Ureter (tissue), 1 donor: ENCODE measurements around the gene DMTF1. TPM values are rescaled to one million over a fixed set of nuclear protein-coding genes. Genes with fewer than 3 reads are reported as not detected.
"Not testable (repeated sequence)": the region's sequence is repeated elsewhere in the genome, so short reads cannot be mapped to it uniquely, and the experiment has no call there.

Experiments used
- DNase-seq: peaks from one replicate; pipeline ENCODE4 v3.0.0-alpha.2; 2020; ENCODE audit warnings: low spot score
- total RNA-seq: library from RNA; stranded (reverse); gene quantifications from one replicate; pipeline ENCODE4 v1.2.4, GENCODE V29; 2023
- donor health status: DM: yes; HTN: yes; CAD: no.

The DMTF1 gene
- total RNA-seq, 1 donor from 2014 or later: 92.4 TPM

DNA sequence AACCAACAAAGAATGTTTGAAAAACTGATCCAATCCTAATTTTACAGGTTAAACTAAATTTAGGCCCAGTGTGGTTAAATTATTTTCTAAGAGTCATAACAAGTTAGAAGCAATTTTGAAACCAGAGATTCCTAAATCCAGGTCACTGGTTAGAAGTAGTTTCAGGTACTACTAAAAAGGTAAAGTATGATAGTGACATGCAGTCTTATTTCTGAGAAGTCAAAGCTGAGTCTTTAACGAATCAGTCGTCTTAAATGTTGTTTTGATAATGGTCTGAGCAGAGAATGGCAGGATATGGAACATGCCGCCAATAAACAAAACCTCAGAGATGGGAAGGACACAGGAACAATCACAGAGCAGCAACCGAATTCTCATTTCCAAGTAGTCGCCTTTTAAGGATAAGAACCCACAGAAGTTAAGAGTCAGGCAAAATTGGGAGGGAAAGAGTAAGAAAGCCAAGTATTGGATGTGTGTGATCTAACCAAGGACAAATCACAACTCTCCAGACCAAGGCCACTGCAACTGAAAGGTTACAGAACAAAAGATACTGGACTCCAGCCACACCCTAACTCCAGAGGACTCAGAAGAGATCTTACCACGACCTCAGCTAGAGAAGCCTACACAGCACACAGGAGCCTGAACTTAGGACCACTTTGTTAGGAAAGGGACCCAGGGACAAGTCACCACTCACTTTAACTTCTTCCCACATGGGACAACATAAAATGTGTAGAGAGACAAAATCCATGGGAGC is 47.6 kb downstream of the DMTF1 start:
- no peak for DNase-seq

DNA sequence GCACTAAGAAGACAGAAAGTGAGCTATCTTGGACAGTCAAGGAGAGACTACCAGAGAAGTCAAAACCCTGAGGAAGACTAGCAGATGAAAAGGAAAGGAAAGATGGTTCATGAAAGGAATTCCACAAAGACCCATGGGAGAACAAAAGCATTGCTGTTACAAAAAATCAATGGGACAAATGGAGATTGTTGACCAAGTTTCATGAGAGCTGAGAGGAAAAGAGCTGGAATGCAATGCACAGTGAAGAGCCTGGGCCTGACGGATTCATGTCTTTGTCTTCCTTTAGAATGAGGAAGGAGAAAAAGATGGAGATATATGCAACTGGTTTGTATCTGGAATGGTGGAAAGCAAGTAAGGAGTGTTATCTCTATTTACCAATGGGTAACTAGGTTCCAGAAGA is 50.0 kb downstream of the DMTF1 start:
- DNase-seq: no peak

DNA sequence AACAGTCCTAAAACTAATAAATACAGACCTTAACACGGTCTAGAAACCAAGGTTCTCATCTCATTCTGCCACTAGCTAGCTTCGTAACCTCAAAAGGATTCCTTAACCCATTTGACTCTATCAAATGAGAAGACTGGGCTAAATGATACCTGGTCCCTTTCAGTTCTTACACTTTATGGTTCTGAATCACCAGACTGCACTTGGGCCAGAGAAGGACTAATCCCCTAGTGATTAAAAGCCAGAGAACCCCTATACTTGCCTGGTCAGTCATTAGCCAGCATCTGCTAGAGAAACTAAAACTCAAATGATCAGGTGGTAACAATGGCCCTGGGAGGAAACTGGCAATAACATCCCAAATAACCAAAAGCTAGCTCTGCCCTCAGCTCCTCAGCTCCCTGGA is 50.5 kb downstream of the DMTF1 start:
- DNase-seq: no peak

DNA sequence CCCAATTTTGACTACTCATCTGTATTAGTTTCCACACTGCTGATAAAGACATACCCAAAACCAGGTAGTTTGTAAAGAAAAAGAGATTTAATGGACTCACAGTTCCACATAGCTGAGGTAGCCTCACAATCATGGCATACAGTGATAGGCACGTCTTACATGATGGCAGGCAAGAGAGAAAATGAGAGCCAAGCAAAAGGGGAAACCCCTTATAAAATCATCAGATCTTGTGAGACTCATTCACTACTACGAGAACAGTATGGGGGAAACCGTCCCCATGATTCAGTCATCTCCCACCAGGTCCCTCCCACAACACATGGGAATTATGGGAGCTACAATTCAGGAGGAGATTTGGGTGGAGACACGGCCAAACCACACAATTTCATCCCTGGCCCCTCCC is 51.7 kb downstream of the DMTF1 start:
- not testable (repeated sequence) for DNase-seq

DNA sequence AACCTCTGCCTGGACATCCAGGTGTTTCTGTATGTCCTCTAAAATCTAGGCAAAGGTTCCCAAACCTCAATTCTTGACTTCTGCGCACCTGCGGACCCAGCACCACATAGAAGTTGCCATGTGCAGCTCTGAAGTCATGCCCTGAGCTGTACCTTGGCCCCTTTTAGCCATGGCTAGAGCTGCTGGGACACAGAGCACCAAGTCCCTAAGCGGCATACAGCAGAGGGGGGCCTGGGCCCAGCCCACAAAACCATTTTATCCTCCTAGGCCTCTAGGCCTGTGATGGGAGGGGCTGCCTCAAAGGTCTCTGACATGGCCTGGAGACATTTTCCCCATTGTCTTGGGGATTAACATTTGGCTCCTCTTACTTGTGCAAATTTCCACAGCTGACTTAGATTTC is 52.7 kb downstream of the DMTF1 start:
- no peak for DNase-seq

DNA sequence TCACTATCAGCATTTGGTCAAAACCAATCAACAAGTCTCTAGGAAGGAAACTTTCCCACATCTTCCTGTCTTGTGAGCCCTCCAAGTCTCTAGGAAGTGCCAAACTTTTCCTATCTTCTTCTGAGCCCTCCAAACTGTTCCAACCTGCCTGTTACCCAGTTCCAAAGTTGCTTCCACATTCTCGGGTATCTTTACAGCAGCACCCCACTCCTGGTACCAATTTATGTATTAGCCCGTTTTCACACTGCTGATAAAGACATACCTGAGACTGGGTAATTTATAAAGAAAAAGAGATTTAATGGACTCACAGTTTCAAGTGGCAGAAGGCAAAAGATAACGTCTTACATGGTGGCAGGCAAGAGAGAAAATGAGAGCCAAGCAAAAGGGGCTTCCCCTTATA is 53.4 kb downstream of the DMTF1 start:
- not testable (repeated sequence) for DNase-seq

DNA sequence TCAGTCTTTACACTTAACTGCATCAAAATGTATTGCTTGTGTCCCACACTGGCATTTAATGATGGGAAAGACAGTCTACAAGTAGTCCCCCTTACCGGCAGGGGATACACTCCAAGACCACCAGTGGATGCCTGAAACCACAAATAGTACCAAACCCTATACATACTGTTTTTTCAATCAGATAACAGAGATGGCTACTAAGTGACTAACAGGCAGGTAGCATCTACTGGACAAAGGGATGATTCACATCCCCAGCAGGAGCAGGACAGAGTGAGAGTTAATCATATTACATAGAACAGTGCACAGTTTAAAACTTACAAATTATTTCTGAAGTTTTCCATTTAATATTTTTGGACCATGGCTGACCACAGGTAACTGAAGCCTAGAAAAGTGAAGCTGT is 54.1 kb downstream of the DMTF1 start:
- DNase-seq: no peak

DNA sequence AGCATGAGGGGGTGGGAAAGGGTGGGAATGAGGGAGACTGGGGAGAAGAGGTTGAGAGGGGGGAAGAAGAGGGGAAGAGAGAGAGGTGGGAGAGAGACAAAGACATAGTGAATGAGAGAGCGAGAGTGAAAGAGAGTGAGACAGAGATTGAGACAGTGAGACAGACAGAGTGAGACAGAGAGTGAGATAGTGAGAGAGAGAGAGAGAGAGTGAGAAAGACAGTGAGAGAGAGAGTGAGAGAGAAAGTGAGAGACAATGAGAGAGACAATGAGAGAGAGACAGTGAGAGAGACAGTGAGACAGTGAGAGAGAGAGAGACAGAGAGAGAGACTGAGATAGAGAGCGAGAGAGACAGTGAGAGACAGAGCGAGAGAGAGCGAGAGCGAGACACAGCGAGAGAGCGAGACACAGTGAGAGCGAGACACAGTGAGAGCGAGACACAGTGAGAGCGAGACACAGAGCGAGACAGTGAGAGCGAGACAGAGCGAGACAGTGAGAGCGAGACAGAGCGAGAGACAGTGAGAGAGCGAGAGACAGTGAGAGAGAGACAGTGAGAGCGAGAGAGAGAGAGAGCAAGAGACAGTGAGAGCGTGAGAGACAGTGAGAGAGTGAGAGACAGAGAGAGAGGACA is 57.2 kb downstream of the DMTF1 start:
- no peak for DNase-seq

DNA sequence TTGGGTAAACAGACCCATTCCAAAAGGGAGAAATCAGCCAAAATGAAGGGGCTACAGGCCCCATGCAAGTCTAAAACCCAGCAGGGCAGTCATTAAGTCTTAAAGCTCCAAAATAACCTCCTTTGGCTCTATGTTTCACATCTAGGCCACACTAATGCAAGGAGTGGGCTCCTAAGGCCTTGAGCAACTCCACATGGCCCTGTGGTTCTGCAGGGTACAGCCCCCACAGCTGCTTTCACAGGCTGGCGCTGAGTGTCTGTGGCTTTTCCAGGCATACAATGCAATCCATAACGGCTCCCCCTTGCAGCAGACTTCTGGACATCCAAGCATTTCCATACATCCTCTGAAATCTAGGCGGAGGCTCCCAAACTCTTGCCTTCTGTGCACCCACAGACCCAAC is 58.3 kb downstream of the DMTF1 start:
- DNase-seq: no peak

DNA sequence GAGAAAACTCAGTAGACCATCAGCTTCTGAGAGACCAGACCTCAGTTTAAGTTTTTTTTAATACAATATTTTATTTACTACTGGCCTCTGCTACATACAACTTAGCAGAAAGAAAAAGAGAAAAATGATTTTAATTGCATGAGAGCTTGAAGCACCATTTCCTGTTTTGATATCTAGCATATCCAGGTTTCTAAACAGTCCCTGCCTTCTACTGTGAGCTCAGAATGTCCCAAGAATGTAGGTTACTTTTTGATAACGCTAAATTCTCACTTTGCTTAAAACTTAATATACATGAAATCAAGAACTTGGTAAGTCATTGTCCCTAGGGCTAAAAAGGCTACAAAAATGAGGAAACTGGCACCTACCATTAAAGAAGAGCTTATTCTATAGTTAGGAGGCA is 60.2 kb downstream of the DMTF1 start:
- DNase-seq: no peak

DNA sequence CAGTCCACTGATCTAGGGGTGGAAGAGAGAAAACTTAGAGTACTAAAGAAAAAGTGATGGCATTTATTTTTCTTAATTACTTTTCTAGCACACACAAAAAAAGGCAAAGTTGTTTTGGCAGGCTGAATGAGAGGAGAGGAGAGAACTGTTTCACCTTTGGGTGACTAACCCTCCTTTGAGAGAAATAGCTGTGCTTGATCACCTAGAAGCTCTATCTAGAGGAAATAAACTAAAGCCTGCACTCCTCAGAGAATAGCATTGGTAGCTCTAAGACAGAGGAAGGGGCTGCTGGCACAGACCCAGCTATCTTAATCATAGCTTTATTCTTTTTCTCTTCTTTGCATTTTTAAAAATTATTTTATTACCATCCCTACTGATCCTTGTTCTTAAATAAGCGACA is 61.0 kb downstream of the DMTF1 start:
- DNase-seq: no peak

DNA sequence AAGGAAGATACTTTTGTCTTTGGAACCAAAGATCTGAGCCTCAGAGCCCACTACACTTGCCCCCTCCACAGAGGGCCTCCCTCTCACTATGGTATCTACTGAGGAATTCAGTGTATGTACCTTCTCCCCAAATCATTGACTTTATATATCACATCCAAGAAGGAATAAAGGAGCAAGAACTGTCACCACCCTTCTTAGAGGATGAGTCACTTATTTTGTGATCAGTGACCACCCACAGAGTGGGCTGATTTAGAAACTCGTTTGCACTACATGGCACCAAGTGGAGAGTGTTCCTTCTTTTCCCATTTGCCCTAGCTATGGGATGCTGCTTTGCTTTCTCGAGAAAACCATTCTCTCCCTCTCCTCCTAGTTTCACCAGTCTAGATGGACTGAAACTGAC is 61.6 kb downstream of the DMTF1 start:
- DNase-seq: no peak

DNA sequence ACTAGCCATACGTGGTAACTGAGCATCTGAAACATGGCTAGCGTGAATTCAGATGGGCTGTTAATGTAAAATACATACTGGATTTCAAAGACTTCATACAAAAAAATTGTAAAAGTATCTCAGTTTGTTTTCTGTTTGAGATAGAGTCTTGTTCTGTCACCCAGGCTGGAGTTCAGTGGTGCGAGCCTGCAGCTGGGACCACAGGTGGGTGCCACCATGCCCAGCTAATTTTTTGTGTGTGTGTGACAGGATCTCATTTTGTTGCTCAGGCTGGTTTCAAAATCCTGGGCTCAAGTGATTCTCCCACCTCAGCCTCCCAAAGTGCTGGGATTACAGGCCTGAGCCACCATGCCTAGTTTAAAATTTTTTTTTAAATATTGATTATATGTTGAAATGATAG is 62.8 kb downstream of the DMTF1 start:
- DNase-seq: no peak

DNA sequence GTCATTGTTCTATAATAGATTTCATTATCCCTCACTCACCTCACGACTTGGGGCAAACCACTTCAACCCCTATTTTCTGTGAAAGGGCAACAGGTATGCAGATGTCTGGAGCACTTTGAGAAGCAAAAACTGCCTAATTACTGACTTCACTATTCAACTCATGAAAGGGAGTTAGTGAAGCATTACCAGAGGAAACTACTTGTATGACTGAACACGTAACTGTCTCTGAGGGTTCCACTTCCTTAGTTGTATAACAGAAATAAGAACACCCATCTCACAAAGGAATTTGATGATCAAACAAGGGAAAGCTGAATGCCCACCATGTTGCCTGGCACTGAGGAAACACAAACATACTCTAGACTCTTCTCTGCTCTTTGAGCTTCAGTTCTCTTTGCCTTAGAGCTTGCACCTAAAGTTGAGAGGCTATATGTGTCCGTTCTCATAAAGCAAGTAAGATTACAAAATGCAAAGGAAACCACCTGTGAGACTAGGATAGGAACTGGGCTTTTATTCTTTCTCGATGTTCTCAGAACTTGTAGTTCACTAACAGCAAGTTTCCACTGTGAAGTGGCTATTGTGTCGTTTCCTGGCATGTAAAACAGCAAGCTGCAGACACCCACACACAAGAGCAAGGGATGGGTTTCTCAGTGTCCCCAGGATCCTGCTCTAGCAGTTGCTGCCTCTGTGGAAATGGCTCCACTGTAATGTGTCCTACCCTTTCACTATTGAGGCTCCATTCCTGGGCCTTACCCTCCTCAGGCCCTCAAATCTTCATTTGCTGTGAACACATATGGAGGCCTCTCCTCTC is 64.7 kb downstream of the DMTF1 start:
- no peak for DNase-seq

DNA sequence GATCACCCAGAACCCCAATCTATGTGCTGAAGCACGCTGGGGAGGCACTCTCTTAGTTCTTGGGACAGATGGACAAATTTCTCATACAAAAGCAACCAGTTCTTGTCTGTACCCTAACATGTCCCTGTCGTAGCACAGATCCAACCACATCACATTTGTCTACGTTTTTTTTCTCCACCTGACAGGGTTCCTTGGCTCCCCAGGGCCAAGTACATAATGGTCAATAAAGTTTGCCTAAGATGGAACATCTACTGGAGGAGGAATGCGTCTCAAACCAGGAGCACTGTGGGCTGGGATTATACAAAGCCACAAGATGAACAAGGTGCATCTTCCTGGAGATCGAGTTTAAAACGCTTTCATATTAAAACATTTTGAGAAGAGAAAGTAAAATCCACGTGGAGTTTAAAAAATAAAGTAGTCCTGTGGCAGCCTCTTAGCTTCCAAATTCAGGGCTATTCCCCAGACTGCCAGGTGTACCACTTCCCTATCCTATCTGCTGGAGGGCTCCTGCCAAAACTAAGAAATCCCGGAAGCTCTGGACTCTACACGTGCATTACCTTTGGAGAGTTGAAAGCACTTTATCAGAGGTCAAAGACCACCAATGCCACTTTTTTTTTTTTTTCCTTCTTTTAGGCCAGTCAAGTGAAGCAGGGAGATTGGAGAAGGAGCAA is 65.9 kb downstream of the DMTF1 start:
- no peak for DNase-seq

DNA sequence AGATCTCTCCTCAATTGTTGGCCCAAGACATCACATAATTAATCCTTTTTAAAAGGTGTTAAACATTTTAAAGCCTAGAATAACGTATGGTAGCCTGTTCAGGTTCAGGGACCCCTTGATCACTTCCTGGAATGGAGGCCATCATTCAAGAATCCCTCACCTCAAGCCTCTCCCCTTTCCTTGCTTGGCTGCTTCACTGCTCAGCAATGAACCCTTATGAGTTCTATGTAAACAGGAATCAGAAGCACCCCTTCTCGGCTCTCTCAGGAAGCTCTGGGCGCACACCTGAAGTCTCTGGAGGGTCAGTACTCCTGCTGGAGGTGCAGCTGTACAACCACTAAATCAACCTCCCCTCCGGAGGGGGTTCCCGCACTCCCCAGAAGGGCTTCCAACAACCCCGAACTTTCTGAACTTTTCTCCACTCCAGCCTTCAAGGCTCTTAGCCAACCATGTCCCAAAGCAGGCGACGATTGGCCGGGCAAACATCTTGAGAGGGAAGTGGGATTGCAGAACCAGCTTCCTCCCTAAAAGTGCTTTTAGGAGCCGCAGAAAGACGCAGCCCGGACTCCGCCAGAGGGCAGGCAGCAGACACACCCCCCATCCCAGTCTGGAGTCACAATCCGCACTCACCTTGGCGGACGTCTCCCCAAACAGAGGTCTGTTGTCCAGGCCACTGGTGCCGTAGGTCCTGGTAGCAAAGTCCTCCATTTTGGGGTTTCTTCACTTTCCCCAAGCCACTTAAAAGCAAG is 66.7 kb downstream of the DMTF1 start:
- peak; percentile 65 for DNase-seq

DNA sequence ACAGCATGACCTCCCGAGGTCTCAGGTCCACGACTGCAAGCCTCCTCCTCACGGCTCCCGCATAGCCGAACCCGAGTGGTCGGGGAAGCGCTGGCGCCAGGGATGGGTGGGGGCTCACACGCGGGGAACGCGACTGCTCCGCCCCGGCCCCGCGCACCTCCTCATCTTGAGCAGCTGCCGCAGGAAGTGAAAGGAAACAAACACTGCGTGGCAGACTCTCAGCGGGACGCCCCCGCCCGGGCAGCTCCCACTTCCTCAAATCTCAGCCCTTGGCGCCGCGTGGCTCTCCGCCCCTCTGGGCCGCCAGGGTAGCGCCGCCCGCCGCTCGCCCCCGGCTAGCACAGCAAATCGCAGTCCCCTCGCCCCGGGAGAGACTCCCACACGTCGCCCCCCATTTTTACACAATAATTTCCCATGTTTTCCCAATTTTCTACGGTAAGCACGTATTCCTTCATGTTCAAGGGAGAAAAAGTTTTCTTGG is 67.3 kb downstream of the DMTF1 start, which contains the start of gene TMEM243:
Gene TMEM243, minus strand, starts transcription at position 188 of the 481 bp plus-strand sequence. CDS start 229 bp downstream, outside the sequence.
- peak; percentile 82 for DNase-seq

DNA sequence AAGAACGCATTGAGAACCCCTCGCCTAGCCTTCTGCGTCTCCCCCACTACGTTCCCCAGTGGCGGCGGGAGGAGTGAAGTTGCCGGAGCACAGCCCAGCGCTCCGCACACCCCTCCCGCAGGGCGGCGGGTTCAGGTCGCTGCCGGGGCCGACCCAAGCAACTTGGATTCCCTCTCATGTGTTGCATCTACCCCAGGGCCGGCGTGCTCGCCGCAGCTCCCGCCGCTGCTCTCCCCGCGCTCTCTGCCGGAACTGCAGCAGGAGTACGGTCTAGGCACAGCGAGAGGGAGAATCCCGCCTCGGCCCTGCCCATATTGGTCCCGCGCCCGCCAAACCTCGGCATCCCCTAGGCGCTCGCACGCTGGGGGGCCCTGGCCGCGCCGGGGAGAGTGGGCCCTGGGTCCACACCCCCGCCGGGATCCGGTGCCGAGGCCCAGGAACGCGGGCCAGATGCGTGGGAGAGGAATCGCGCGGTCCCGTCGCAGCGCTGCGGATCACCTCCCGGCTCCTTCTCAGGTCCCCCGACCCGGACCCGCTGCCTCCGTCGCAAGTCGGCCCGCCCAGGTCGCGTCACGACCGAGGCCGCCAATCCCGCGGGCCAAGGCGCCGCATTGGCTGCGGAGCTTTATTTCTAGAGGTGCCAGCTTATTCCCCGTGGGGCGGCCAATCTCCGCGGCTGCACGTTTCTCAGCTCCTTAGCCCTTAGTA is 67.9 kb downstream of the DMTF1 start:
- DNase-seq: peak; percentile 84

DNA sequence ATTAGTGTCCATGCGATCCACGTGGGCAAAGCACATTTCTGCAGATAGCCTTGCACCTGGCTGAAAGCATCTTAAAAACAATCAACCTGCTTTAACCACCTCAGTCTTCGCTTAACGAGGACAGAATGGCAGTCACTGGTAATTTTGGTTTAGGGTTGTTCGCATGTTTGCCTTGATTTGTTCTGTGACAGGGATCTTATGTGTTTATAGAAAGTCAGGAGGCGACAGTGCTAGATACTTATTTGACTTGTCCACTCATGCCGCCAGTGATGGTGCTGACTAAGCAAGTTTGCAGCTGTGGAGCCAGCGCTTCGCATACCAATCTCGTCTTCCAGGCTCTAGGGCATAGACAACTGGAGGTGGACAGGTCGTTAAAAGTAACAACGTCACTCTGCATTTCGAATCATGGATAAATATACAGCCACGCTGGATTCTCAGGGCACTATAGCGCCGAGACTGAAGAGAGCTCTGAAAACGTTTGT is 68.5 kb downstream of the DMTF1 start:
- DNase-seq: peak; percentile 48

DNA sequence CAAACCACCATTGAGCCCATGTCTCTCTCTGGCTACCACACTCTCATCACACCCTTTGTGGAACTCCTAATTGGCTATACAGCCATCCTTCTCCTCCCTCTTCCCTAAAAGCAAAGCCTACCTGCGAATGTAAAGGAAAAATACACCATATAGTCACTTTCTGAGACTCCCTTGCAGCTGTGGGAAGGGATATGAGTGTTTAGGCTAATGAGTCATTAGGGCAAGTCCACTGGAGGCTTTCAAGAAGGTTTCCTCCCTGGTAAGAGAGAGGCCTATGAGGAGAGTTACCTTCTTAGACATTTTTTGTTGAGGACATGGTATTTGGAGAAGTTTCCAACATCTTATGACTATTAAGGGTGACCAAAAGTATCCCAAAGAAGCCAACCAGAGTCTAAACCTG is 71.4 kb downstream of the DMTF1 start:
- no peak for DNase-seq
